SW 1271 (cell line): ENCODE measurements around the gene PACS1.

ENCODE experiments used
- DNase-seq, 2 experiments: peaks; one replicate each; lab custom pipeline; 2025; lab: John Stamatoyannopoulos, UW

The PACS1 gene

GRCh38 chr11:66142370-66143263, 72.5 kb downstream of the PACS1 start:
- peak in 1 of 2 experiments; percentile 25 for DNase-seq

DNA sequence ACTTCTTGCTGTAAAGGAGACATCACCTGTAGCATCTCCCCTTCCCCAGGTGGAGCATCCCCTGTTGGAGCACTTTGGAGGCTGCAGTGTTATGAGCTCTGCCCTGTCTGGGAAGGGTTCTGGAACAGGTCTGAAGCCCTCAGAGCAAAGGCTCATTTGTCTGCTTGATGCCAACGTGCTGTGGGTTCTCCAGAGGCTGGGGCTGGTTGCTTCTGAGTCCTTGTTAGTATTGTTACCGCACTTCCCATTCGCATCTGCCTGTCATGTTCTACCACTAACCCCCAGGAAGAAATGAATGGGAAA, 73.1 kb downstream of the PACS1 start:
- no peak for DNase-seq

GRCh38 chr11:66143996-66144678, 74.1 kb downstream of the PACS1 start:
- DNase-seq: no peak

DNA sequence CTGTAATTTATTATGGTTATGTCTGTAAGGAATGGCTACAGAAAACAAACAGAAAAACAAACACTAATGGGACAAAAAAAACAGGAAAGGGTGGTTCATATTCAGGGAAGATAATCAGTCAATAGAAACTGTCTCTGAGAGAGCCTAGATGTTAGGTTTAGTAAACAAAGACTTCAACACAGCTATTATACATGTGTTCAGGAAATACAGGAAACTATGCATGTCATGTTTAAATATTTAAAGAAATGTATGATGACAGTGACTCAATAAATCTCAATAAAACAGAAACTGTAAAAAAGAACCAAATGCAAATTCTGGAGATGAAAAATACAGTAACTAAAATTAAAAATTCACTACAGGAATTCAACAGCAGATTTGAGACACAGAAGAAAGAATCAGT, 76.0 kb downstream of the PACS1 start:
- DNase-seq: no peak

DNA sequence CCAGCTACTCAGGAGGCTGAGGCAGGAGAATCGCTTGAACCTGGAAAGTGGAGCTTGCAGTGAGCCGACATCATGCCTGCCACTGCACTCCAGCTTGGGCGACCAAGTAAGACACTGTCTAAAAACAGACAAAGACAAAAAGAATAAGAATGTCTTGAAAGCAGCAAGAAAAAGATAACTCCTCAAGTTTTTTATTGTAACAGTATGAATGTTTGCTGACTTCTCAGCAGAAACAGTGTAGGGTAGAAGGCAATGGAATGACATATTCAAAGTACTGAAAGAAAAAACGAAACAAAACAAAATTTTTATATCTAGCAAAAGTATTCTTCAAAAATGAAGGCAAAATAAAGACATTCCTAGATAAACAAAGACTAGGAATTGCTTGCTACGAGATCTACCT, 76.9 kb downstream of the PACS1 start:
- DNase-seq: no peak

DNA sequence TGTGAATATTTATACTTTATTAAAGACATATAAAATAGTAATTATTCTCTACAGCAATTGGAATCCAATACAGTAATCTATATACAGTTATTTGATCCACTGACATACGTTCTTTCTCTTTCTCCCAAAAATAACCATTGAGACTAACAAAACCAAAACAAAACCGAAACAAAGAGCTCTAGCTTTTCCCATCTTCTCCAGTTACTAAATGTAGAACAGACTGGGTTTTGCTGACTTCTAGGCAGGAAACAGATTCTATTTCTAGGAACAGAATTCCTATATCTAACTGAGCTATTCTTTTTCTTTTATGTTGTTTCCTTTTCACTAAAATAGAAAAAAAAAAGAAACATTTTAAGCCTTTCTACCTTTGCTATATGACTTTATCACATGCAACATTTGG, 80.1 kb downstream of the PACS1 start:
- DNase-seq: no peak

GRCh38 chr11:66150725-66151124, 80.7 kb downstream of the PACS1 start:
- DNase-seq: no peak

DNA sequence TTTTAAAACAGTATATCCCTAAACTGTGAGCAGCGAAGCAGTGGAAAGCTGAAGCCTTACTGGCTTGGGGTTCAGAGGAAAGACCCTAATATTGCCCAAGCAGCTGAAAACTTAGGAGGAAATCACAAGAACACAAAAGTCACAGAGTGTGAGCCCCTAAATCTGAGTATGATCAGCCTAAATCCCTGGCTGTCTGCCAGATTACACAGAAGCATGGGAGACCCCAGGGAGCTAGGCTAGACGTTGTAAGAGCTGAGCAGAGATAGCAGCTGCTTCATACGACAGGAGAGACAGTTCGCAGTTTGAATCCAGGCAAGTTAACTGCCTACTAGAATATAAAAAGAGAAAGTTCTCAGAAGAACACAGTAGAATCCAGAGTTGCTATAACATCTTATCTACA, 81.2 kb downstream of the PACS1 start:
- DNase-seq: no peak

DNA sequence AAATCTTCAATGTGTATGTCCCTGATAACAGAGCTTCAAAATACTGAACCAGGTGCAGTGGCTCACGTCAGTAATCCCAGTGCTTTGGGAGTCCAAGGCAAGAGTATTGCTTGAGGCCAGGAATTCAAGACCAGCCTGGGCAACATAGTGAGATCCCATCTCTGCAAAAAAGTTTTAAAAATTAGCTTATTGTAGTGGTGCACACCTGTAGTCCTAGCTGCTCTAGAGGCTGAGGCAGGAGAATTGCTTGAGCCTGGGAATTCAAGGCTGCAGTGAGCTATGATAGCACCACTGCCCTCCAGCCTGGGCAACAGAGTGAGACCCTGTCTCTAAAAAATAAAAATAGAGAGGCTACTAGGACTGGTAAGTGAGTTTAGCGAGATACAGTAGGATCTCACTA, 84.0 kb downstream of the PACS1 start:
- DNase-seq: no peak

DNA sequence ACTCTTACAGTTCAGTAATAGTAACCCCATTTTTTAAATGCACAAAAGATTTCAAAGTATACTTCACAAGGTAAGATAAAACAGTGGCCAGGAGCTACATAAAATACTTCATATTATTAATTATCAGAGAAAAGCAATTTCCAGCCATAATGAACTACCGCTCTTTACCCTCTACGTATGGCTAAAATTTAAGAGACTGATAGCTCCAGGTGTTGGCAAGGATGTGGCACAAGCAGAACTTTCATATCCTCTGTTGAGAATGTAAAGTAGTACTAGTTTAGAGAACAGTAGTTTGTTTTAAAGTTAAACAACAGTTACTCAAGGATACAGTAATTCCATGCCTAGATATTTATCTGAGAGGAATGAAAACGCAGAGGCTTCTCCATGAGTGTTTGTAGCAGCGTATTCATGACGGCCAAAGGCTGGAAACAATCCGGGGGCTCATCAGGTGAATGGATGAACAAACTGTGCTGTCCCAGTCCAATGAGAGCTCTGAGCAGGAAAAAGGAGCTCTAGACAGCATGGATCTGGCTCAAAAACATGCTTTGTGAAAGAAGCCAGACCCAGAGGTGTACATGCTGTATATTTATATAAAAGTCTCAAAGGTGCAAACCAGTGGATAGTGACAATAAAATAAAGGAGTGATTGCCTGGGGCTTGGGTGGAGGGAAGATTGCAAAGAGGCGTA, 85.5 kb downstream of the PACS1 start:
- no peak for DNase-seq

DNA sequence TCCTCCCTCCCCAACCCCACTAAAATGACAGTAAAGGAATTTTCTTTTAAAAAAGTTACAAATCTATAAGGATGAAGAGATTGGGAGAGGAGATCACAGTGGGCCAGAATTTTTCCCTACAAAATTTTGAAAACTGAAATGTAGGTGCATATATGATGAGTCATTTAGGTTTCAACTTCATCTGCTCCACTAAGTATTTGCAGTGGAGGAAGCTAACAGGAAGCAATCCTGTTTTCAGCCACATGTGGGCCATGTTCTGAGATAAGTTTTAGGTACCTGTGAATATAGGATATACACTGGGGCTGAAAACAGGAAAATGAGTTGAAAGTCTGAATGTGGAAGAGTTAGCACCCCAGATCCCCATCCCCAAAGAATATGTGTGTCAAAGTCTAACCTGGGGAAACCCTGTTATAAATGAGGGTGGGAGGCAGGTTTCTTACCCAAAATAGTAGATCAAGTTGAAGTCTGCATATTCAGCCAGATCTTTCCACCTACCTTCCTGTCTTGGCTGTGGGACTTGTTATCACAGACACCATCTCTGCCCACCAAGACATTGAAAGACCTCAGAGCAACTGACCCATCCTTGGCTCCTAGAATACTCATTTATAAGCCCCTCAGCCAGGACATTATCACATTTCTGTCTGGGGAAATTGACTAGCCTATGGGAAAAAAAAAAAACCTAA, 87.3 kb downstream of the PACS1 start:
- DNase-seq: no peak

- DNase-seq: no peak
Observed at GRCh38 chr11:66158156-66158555, 88.1 kb downstream of the PACS1 start.

GRCh38 chr11:66159324-66159984, 89.4 kb downstream of the PACS1 start:
- DNase-seq: no peak

GRCh38 chr11:66160709-66161108, 90.6 kb downstream of the PACS1 start:
- no peak for DNase-seq

GRCh38 chr11:66168289-66168688, 98.2 kb downstream of the PACS1 start:
- no peak for DNase-seq

DNA sequence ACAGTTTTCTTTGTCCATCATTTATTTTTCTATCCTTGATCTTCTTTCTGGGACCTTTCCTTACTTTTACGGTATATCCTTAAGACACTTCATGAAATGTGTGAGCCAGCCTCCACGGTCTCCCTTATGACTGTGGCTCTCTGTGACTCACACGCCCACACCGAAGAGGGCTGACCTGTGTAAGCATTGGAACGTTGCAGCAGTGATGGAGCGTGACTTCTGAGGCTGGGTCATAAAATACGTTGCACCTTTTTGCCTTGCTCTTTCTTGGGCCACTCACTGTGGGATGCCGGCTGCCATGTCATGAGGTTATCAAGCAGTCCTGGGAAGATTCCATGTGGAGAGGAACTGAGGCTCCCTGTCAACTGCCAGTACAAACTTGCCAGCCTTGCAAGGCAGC, 102.1 kb downstream of the PACS1 start:
- no peak for DNase-seq

DNA sequence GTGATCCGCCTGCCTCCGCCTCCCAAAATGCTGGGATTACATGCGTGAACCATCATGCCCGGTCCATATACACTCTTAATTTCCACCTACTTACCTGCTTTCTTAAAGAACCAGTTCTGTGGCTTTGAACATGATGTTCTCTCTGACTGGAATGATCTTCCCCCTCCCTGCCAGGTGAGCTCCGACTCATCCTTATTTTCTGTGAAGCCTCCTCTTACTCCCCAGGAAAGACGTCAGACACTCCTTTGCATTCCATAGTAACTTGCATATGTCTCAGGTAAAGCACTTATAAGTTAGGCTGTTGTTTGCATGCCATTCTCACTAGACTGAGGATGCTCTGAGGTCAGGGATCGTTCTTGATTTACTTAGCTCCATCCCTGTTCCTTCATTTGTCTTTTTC, 106.6 kb downstream of the PACS1 start:
- DNase-seq: no peak

- no peak for DNase-seq
Observed at GRCh38 chr11:66178183-66178582, 108.1 kb downstream of the PACS1 start.

DNA sequence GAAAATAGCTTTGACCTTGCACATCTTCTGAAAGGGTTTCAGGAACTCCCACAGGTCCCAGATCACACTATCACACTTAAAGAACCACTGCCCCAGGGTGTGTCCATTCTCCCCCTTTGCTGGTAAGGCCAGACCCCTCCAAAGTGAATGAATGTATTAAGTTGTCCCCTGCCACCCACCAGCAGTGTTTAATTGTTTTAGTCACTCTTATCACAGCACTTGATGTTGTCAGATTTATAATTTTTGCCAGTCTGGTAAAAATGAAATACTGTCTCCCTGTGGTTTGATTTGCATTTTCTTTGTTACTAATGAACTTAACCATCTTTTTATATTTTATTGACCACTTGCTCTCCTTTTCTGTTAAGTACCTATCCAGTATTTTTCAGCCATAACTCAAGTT, 108.8 kb downstream of the PACS1 start:
- no peak for DNase-seq

- DNase-seq: no peak
Observed at GRCh38 chr11:66181632-66182315, 111.7 kb downstream of the PACS1 start.

DNA sequence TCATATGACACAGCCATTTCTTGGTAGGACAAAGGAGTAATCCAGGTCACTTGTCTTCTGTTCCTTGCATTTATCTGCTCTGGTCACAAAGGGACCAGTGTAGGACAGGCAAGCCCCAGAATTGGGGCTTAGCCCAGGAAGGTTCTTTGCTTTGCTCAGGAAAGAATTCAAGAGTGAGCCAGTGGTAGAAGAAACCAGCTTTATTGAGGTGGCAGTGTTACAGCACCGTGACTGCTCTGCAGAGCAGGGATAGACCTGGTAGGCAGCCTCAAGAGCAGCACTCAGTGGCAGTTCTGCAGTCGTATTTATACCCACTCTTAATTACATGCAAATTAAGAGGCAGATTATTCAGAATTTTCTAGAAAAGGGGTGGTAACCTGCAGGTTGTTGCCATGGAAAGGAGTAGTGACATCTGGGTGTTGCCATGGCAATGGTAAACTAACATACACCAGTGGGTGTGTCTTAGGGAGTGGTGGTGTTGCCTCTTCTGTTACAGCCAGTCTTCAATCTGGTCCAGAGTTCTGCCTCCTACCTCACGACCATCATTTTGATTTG, 113.5 kb downstream of the PACS1 start:
- DNase-seq: peak in 1 of 2 experiments; percentile 38
